Measurements from ENCODE around the gene SLC25A24. TPM values are rescaled to one million over a fixed set of nuclear protein-coding genes. Genes with fewer than 3 reads are reported as not detected.

SLC25A24 gene
- total RNA-seq, 4 donors from 2014 or later: 30.5 to 108 (median 62.2) TPM

DNA sequence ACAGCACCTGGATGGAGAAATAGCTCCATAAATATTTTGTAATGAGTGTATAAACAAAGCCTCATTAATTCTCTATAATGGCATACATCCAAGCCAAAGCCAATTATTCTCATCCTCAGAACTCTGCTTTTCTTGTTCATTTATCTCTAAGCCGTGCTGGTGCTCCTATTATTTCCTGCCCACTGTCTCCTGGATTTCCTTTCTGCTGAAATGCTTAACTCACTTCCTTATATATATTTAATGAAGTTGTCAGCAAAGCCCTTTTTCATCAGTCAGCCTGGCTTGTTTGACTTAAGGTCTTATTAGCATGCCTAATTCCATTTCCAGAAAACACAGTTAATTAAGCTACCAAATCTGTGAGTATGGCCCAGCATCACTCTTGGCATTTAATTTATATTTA lies 93.4 kb downstream of the SLC25A24 start:
- Histone ChIP-seq H3K27ac (no peak overlapping the region), H3K36me3 (no peaks in the 10 kb centered on the region), H3K4me1 (no peaks in the 10 kb centered on the region), H3K9me3 (no peaks in the 10 kb centered on the region), H3K27me3 (no peaks in the 10 kb centered on the region), H3K4me3 (no peak overlapping the region)
- no peak for DNase-seq
- no peak for TF ChIP-seq POLR2A (IDR thresholded peaks at IDR 0.05)
- TF ChIP-seq, protein P1, sequence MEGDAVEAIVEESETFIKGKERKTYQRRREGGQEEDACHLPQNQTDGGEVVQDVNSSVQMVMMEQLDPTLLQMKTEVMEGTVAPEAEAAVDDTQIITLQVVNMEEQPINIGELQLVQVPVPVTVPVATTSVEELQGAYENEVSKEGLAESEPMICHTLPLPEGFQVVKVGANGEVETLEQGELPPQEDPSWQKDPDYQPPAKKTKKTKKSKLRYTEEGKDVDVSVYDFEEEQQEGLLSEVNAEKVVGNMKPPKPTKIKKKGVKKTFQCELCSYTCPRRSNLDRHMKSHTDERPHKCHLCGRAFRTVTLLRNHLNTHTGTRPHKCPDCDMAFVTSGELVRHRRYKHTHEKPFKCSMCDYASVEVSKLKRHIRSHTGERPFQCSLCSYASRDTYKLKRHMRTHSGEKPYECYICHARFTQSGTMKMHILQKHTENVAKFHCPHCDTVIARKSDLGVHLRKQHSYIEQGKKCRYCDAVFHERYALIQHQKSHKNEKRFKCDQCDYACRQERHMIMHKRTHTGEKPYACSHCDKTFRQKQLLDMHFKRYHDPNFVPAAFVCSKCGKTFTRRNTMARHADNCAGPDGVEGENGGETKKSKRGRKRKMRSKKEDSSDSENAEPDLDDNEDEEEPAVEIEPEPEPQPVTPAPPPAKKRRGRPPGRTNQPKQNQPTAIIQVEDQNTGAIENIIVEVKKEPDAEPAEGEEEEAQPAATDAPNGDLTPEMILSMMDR (IDR thresholded peaks at IDR 0.05): no peak

- TF ChIP-seq, protein P1 (IDR thresholded peaks at IDR 0.05): no peak
- TF ChIP-seq POLR2A (IDR thresholded peaks at IDR 0.05): no peak
- Histone ChIP-seq H3K4me3 (no peak overlapping the region), H3K36me3 (no peaks in the 10 kb centered on the region), H3K9me3 (no peaks in the 10 kb centered on the region), H3K4me1 (no peaks in the 10 kb centered on the region), H3K27ac (no peak overlapping the region), H3K27me3 (no peaks in the 10 kb centered on the region)
- DNase-seq: no peak
Observed at GRCh38 chr1:108100148-108100547, 100.0 kb downstream of the SLC25A24 start.

DNA sequence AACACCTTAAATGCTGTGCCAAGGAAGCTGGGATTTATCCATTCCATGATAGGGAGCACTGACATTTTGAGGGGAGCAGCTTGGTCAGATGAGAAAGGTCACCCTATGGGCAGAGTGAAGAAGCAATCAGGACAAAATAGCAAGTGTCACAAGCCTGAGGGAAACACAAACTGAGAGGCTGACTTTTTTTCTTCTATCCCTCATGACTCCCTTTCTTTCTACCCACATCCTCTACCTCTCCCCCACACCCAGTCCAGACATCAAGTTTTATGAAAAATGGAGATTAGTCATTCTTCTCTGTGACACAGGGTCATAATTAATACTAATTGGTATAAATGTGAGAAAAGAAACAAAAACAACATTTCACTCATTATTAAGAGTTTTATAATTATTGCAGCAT lies 103.1 kb downstream of the SLC25A24 start:
- no peak overlapping the region for H3K27ac ChIP-seq
- TF ChIP-seq, protein P1 (IDR thresholded peaks at IDR 0.05): no peak
- no peak for TF ChIP-seq POLR2A (IDR thresholded peaks at IDR 0.05)
- H3K4me1 ChIP-seq: no peaks in the 10 kb centered on the region
- H3K36me3 ChIP-seq: no peaks in the 10 kb centered on the region
- H3K9me3 ChIP-seq: no peaks in the 10 kb centered on the region
- H3K4me3 ChIP-seq: no peak overlapping the region
- no peak for DNase-seq
- H3K27me3 ChIP-seq: no peaks in the 10 kb centered on the region

GRCh38 chr1:108096089-108096488 lies 104.1 kb downstream of the SLC25A24 start:
- Histone ChIP-seq H3K27me3 (no peaks in the 10 kb centered on the region), H3K9me3 (no peaks in the 10 kb centered on the region), H3K4me3 (no peak overlapping the region), H3K4me1 (no peaks in the 10 kb centered on the region), H3K36me3 (no peaks in the 10 kb centered on the region), H3K27ac (no peak overlapping the region)
- TF ChIP-seq, protein P1 (IDR thresholded peaks at IDR 0.05): no peak
- TF ChIP-seq POLR2A (IDR thresholded peaks at IDR 0.05): no peak
- no peak for DNase-seq

- no peaks in the 10 kb centered on the region for H3K4me1 ChIP-seq
- H3K27me3 ChIP-seq: no peaks in the 10 kb centered on the region
- no peak for DNase-seq
- TF ChIP-seq, protein P1 (IDR thresholded peaks at IDR 0.05): no peak
- TF ChIP-seq POLR2A (IDR thresholded peaks at IDR 0.05): no peak
- H3K4me3 ChIP-seq: no peak overlapping the region
- no peaks in the 10 kb centered on the region for H3K36me3 ChIP-seq
- H3K9me3 ChIP-seq: no peaks in the 10 kb centered on the region
- no peak overlapping the region for H3K27ac ChIP-seq
Observed at GRCh38 chr1:108089477-108089876, 110.7 kb downstream of the SLC25A24 start.

- Histone ChIP-seq H3K4me1 (no peaks in the 10 kb centered on the region), H3K9me3 (no peaks in the 10 kb centered on the region), H3K27me3 (no peaks in the 10 kb centered on the region), H3K27ac (no peak overlapping the region), H3K4me3 (no peak overlapping the region), H3K36me3 (no peaks in the 10 kb centered on the region)
- TF ChIP-seq POLR2A (IDR thresholded peaks at IDR 0.05): no peak
- TF ChIP-seq, protein P1 (IDR thresholded peaks at IDR 0.05): no peak
- DNase-seq: no peak
Observed at GRCh38 chr1:108085628-108086027, 114.5 kb downstream of the SLC25A24 start.
